Prostate gland (tissue), 2 donors: ENCODE measurements around the gene KL.

Experiments used
- POLR2A ChIP-seq: fragments of 450-650 bp; IDR thresholded peaks from one replicate; pipeline ENCODE4 v1.6.1; 2016; ENCODE audit warnings: antibody characterized with exemption, mild to moderate bottlenecking
- POLR2AphosphoS5 ChIP-seq: sonication (generic); formaldehyde crosslinking; IDR thresholded peaks from one replicate; pipeline ENCODE4 v1.6.1; 2017; ENCODE audit warnings: antibody characterized with exemption
- TF ChIP-seq, protein P1 (sequence below), 4 experiments: fragments of 200-600 bp in 2 of 4; fragments of 450-650 bp in 2 of 4; sonication (generic) in 2 of 4; IDR thresholded peaks; 1 replicate in 3 of 4; 2 replicates in 1 of 4; pipeline ENCODE4 v1.5.1; 2016 to 2019; ENCODE audit warnings: antibody characterized with exemption in 4 of 4, mild to moderate bottlenecking in 2 of 4, moderate library complexity in 2 of 4

DNA sequence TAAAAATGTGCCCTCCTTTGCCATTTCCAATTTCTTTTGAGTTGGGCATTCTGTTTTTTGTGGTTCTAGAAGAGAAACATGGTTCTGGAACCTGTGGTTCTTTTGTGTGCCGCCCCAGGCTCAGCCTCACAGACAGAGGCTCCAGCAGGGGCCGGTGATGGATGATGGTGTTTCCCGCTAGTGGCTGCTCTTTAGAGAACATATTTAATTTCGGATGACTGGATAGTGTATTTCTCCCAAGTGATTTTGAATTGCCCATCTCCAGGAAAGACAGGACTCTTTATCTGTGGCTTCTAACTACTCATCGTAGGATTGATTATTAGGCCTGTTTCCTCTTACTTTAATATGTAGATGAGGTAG, 75.2 kb downstream of the KL start:
- TF ChIP-seq, protein P1, sequence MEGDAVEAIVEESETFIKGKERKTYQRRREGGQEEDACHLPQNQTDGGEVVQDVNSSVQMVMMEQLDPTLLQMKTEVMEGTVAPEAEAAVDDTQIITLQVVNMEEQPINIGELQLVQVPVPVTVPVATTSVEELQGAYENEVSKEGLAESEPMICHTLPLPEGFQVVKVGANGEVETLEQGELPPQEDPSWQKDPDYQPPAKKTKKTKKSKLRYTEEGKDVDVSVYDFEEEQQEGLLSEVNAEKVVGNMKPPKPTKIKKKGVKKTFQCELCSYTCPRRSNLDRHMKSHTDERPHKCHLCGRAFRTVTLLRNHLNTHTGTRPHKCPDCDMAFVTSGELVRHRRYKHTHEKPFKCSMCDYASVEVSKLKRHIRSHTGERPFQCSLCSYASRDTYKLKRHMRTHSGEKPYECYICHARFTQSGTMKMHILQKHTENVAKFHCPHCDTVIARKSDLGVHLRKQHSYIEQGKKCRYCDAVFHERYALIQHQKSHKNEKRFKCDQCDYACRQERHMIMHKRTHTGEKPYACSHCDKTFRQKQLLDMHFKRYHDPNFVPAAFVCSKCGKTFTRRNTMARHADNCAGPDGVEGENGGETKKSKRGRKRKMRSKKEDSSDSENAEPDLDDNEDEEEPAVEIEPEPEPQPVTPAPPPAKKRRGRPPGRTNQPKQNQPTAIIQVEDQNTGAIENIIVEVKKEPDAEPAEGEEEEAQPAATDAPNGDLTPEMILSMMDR (IDR thresholded peaks at IDR 0.05), result no peak
- TF ChIP-seq POLR2A (no peak), POLR2AphosphoS5 (no peak)
